GM12872 (cell line): Measurements from ENCODE around the gene KIR2DL1.
"Not testable (repeated sequence)": the region's sequence is repeated elsewhere in the genome, so short reads cannot be mapped to it uniquely, and the experiment has no call there.

Experiments
- TF ChIP-seq, protein P1 (sequence below): IDR thresholded peaks from 3 replicates; pipeline ENCODE4 v1.5.1; 2011; ENCODE audit warnings: low read depth, mild to moderate bottlenecking, low read length, moderate library complexity; ENCODE audit not compliant: insufficient read depth

KIR2DL1 gene

DNA sequence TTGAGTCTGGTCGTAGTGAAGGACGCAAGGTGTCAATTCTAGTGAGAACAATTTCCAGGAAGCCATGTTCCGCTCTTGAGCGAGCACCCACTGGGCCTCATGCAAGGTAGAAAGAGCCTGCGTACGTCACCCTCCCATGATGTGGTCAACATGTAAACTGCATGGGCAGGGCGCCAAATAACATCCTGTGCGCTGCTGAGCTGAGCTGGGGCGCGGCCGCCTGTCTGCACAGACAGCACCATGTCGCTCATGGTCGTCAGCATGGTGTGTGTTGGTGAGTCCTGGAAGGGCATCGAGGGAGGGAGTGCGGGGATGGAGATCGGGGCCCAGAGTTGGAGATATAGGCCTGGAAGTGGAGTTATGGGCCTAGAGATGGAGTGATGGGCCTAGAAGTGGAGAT is 31.3 kb upstream of the KIR2DL1 start, which contains the start of gene KIR2DL3:
KIR2DL3 (plus strand) TSS at position 208 of the 400 bp plus-strand sequence; CDS start at position 241, 33 bp downstream.
- TF ChIP-seq, protein P1, sequence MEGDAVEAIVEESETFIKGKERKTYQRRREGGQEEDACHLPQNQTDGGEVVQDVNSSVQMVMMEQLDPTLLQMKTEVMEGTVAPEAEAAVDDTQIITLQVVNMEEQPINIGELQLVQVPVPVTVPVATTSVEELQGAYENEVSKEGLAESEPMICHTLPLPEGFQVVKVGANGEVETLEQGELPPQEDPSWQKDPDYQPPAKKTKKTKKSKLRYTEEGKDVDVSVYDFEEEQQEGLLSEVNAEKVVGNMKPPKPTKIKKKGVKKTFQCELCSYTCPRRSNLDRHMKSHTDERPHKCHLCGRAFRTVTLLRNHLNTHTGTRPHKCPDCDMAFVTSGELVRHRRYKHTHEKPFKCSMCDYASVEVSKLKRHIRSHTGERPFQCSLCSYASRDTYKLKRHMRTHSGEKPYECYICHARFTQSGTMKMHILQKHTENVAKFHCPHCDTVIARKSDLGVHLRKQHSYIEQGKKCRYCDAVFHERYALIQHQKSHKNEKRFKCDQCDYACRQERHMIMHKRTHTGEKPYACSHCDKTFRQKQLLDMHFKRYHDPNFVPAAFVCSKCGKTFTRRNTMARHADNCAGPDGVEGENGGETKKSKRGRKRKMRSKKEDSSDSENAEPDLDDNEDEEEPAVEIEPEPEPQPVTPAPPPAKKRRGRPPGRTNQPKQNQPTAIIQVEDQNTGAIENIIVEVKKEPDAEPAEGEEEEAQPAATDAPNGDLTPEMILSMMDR: not testable (repeated sequence)

DNA sequence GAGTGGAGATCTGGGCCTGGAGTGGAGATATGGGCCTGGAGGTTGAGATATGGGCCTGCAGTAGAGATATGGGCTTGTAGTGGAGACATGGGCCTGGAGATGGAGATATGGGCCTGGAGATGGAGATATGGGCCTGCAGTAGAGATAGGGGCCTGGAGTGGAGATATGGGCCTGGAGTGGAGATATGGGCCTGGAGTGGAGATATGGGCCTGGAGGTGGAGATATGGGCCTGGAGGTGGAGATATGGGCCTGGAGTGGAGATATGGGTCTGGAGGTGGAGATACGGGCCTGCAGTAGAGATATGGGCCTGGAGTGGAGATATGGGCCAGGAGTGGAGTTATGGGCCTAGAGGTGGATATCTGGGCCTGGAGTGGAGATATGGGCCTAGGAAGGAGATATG is 30.9 kb upstream of the KIR2DL1 start:
- TF ChIP-seq, protein P1: no peak

- TF ChIP-seq, protein P1: no peak
These were observed 29.8 kb upstream of the KIR2DL1 start for GRCh38 chr19:54739587-54740497.

GRCh38 chr19:54790711-54791110 is 21.1 kb downstream of the KIR2DL1 start:
- TF ChIP-seq, protein P1: no peak

DNA sequence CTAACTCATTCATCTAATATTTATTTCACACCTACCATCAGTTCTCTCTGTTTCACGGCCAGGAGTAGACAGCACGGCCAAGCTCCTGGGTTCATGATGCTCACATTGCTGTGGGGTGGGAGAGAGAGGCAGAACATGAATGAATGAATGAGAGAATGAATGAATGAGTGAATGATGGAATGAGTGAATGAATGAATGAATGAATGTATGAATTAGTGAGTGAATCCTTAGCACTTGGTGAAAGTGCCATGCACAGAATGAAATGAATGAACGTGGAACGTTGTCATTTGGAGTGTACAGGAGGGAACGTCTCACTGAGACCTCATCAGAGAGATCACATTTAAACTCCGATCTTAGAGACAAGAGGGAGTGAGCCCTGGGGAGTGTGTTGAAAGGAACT is 21.9 kb downstream of the KIR2DL1 start:
- TF ChIP-seq, protein P1: no peak

DNA sequence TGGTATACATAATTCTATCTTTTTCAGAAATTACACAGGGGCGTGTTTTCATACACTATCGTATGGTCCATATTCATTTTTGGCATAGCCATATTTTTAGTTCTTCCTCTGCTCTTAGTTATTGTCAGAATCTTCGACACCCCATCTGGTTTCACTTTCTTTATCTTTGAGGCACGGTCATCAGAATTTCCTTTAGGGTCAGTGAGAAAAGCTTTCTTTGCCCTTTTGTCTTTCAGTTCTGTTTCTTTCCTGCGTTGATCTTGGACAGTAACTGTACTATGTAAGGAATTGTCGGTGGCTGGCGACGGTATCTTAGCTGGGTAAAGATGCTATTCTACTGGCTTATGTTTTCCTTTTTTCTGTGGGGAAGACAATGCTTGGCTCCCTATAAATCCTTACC is 23.2 kb downstream of the KIR2DL1 start:
- TF ChIP-seq, protein P1: no peak

DNA sequence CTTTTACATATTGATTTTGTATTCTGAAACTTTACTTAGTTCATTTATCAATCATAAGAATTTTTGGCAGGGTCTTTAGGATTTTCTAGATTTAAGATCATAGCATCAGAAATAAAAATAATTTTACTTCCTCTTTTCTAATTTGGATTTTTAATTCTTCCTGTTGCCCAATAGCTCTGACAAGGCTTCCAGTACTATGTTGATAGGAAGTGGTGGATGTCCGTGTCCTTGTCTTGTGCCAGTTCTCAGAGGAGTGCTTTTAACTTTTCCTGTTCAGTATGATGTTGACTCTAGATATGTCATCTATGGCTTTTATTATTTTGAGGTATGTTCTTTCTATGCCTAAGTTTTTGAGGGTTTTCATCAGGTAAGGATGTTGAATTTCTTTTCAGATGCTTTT is 26.2 kb downstream of the KIR2DL1 start:
- TF ChIP-seq, protein P1: no peak
